GM23248 (cell line): ENCODE measurements around the gene RECQL5. TPM values are rescaled to one million over a fixed set of nuclear protein-coding genes. Genes with fewer than 3 reads are reported as not detected.

Experiments used
- DNase-seq: peaks from one replicate; pipeline ENCODE4 v3.0.0-alpha.2; 2015
- H2AFZ ChIP-seq: fragments of 200-600 bp; sonication (generic); 2 replicates; pipeline ENCODE4 v1.6.1; 2016; ENCODE audit warnings: antibody characterized with exemption
- H3F3A ChIP-seq: fragments of 200-600 bp; sonication (generic); 2 replicates; pipeline ENCODE4 v1.6.1; 2016; ENCODE audit warnings: mild to moderate bottlenecking, antibody characterized with exemption, mixed run types; ENCODE audit not compliant: insufficient read depth
- H3K27ac ChIP-seq: fragments of 200-600 bp; sonication (generic); 2 replicates; pipeline ENCODE4 v1.5.1; 2016; ENCODE audit warnings: mild to moderate bottlenecking
- H3K27me3 ChIP-seq: fragments of 200-600 bp; sonication (generic); replicated peaks from 2 replicates; pipeline ENCODE4 v1.6.1; 2016; ENCODE audit warnings: mild to moderate bottlenecking; ENCODE audit not compliant: insufficient read depth
- H3K36me3 ChIP-seq: fragments of 200-600 bp; sonication (generic); 2 replicates; pipeline ENCODE4 v1.6.1; 2016; ENCODE audit warnings: low read depth, mild to moderate bottlenecking
- H3K4me1 ChIP-seq: fragments of 200-600 bp; sonication (generic); 2 replicates; pipeline ENCODE4 v1.6.1; 2016; ENCODE audit warnings: mild to moderate bottlenecking; ENCODE audit not compliant: insufficient read depth
- H3K4me2 ChIP-seq: fragments of 200-600 bp; sonication (generic); one replicate; pipeline ENCODE4 v1.6.1; 2016; ENCODE audit warnings: mild to moderate bottlenecking; ENCODE audit not compliant: unreplicated experiment
- H3K4me3 ChIP-seq: fragments of 200-600 bp; sonication (generic); 2 replicates; pipeline ENCODE4 v1.5.1; 2016; ENCODE audit warnings: mild to moderate bottlenecking
- H3K79me2 ChIP-seq: fragments of 200-600 bp; sonication (generic); 2 replicates; pipeline ENCODE4 v1.6.1; 2016; ENCODE audit warnings: mild to moderate bottlenecking; ENCODE audit not compliant: insufficient read depth
- H3K9ac ChIP-seq: fragments of 200-600 bp; sonication (generic); 2 replicates; pipeline ENCODE4 v1.6.1; 2016; ENCODE audit warnings: mild to moderate bottlenecking
- H3K9me2 ChIP-seq: fragments of 200-600 bp; sonication (generic); 2 replicates; pipeline ENCODE4 v1.6.1; 2016; ENCODE audit warnings: mixed run types, mild to moderate bottlenecking, moderate library complexity; ENCODE audit not compliant: insufficient read depth
- H3K9me3 ChIP-seq: fragments of 200-600 bp; sonication (generic); one replicate; pipeline ENCODE4 v1.6.1; 2017; ENCODE audit warnings: low read depth
- H4K20me1 ChIP-seq: fragments of 200-600 bp; sonication (generic); 2 replicates; pipeline ENCODE4 v1.6.0; 2016; ENCODE audit not compliant: insufficient read depth
- EZH2 ChIP-seq: fragments of 200-600 bp; sonication (generic); IDR thresholded peaks from 2 replicates; pipeline ENCODE4 v1.6.1; 2018; ENCODE audit warnings: antibody characterized with exemption, mild to moderate bottlenecking; ENCODE audit not compliant: insufficient read depth, poor library complexity, severe bottlenecking
- EZH2phosphoT487 ChIP-seq: fragments of 200-600 bp; sonication (generic); IDR thresholded peaks from 2 replicates; pipeline ENCODE4 v1.6.1; 2018; ENCODE audit warnings: antibody characterized with exemption, moderate library complexity, mild to moderate bottlenecking, low read depth; ENCODE audit not compliant: insufficient read depth
- WGBS, 2 experiments: methylation state at CpG; one replicate each; pipeline ENCODE4 v1.1.6; 2015 to 2017; ENCODE audit warnings: low lambda C conversion rate in 2 of 2, low coverage in 1 of 2; ENCODE audit errors: missing lambda C conversion rate in 2 of 2; 5-methylcytosine and 5-hydroxymethylcytosine counted together
- in situ Hi-C: fragments of 300-500 bp; cut with MboI; formaldehyde crosslinking; loops from 2 replicates; pipeline ENCODE4 v1.15.0; 2020
- polyA plus RNA-seq: library from polyadenylated mRNA; unstranded; fragments of >200 nt; fragmentation: Nextera tagmentation; extraction: Ambion mirVana; gene quantifications from 2 replicates; pipeline ENCODE4 v1.2.1, GENCODE V29; 2016
- total RNA-seq: library from RNA; depleted of rRNA; stranded (reverse); fragments of >200 nt; shearing (Covaris generic); gene quantifications from 2 replicates; pipeline ENCODE4 v1.2.3, GENCODE V29; 2014

RECQL5 gene
- total and polyA plus RNA-seq, 2 experiments from 2014 or later = 12.8 to 20.9 TPM

DNA sequence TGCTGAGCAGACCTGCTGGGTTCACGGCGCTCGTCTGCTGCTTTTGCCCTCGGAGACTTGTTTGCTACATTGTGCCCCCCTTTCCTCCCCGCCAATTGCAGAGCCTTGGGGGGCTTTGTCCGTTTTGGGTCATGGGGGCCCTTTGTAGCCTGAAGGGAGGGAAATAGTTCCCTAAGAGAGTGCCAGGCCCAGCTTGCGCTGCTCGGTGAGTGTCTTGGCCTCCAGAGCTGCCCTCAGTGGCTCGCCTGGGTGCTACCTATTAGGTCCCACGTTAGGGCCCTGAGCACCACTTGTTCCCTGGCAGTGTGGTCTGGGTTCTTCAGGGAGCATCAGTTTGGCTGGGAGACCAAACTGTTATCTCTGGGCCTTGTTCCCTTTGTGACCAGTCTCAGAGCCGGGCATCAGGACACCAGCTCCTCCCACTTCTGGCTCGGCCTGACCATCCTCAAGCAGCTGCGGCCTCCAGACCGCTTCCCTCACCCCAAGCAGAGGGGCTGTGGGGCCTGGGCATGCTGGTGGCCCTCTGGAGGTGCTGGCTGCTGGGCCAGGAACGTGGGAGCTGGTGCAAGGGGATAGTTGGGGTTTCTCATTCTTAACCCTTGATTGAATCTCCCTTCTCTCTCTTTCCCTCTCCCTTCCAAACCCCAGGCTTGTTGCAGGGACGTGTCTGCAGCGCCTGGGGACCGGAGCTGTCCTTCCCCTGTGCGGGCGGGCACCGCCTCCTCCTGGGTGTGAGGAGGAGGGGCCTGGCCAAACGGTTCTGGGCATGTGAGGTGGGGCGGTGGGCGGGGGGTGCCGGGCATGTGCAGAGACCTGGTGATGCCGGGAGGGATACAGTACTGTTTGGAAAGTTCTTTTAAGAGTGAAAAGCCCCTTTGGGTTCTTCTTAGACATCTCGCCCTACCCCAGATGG, 38.3 kb upstream of the RECQL5 start:
- Histone ChIP-seq H3K9me3 (no peaks in the 10 kb centered on the region), H3K27me3 (no peaks in the 10 kb centered on the region), H3F3A (peaks cover 15% of the 10 kb centered on the region; the same call in 1 of the 2 replicates), H3K36me3 (peaks cover 49% of the 10 kb centered on the region; the same call in 1 of the 2 replicates), H2AFZ (no peak overlapping the region), H3K9me2 (no peaks in the 10 kb centered on the region), H4K20me1 (no peaks in the 10 kb centered on the region), H3K4me3 (no peak overlapping the region), H3K9ac (no peak overlapping the region), H3K4me1 (peaks cover 11% of the 10 kb centered on the region), H3K4me2 (no peak overlapping the region), H3K27ac (no peak overlapping the region), H3K79me2 (peaks cover 6% of the 10 kb centered on the region; the same call in 1 of the 2 replicates)
- in situ Hi-C loops = no loop called here
- WGBS, 2 experiments = 82 to 85% methylated on average over 20 to 27 of the region's 27 CpGs
- TF ChIP-seq EZH2phosphoT487 (no peak), EZH2 (no peak)
- no peak for DNase-seq

DNA sequence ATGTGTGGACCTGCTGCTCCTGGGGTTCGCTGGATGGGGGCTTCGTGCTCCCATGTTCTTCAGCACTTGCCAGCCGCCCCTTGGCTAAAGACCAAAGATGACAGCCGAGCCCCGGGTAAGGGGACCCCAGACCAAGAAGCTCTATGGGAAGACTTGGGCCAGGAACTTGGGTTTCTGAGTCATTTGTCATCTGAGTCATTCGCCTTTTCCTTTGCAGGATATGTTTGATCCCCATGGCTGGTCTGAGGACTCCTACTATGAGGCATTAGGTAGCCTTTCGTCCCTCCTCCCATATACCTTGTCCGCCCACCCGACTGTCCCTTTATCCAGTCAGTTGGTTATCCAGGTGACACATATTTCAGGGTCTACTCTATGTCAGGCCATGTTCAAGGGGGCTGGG, 36.6 kb upstream of the RECQL5 start:
- Histone ChIP-seq H3K4me3 (no peak overlapping the region), H3K27ac (no peak overlapping the region), H2AFZ (no peak overlapping the region), H3K4me1 (peaks cover 23% of the 10 kb centered on the region), H3K27me3 (no peaks in the 10 kb centered on the region), H3F3A (peaks cover 19% of the 10 kb centered on the region; the same call in 1 of the 2 replicates), H4K20me1 (no peaks in the 10 kb centered on the region), H3K9ac (no peak overlapping the region), H3K9me2 (no peaks in the 10 kb centered on the region), H3K79me2 (peaks cover 14% of the 10 kb centered on the region; the same call in 1 of the 2 replicates), H3K36me3 (peaks cover 46% of the 10 kb centered on the region; the same call in 1 of the 2 replicates), H3K9me3 (no peaks in the 10 kb centered on the region), H3K4me2 (no peak overlapping the region)
- no peak for TF ChIP-seq EZH2
- TF ChIP-seq EZH2phosphoT487 = no peak
- in situ Hi-C loops = no loop called here
- peak; percentile 40 for DNase-seq
- 89 to 90% methylated on average over 9 of the region's 9 CpGs for WGBS, 2 experiments

DNA sequence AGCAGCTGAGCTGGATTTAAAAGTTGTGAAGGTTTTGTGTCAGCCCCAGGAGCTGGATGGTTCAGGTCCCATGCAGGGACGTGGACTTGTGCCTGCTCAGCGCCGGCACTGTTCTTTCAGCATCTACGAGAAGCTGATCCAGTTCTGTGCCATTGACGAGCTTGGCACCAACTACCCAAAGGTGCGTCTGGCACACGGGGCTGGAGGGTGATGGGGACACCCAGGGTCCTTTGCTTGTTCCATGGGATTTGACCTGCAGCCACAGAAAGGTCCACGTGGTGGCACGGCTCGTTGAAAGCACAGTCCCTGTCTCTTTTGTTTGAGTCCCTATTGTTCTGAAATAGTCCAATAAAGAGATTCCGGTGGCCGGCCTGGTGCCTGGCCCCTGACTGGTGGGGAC, 36.2 kb upstream of the RECQL5 start:
- Histone ChIP-seq H4K20me1 (no peaks in the 10 kb centered on the region), H3K27me3 (no peaks in the 10 kb centered on the region), H3K9me3 (no peaks in the 10 kb centered on the region), H3K79me2 (peaks cover 18% of the 10 kb centered on the region; the same call in 1 of the 2 replicates), H3K4me3 (no peak overlapping the region), H3K36me3 (peaks cover 43% of the 10 kb centered on the region; the same call in 1 of the 2 replicates), H3K9me2 (no peaks in the 10 kb centered on the region), H3K27ac (no peak overlapping the region), H3K4me2 (no peak overlapping the region), H2AFZ (no peak overlapping the region), H3K4me1 (peaks cover 23% of the 10 kb centered on the region), H3K9ac (no peak overlapping the region), H3F3A (peaks cover 19% of the 10 kb centered on the region; the same call in 1 of the 2 replicates)
- in situ Hi-C loops = no loop called here
- no peak for TF ChIP-seq EZH2phosphoT487
- TF ChIP-seq EZH2 = no peak
- no peak for DNase-seq
- 91 to 95% methylated on average over 12 of the region's 12 CpGs for WGBS, 2 experiments

DNA sequence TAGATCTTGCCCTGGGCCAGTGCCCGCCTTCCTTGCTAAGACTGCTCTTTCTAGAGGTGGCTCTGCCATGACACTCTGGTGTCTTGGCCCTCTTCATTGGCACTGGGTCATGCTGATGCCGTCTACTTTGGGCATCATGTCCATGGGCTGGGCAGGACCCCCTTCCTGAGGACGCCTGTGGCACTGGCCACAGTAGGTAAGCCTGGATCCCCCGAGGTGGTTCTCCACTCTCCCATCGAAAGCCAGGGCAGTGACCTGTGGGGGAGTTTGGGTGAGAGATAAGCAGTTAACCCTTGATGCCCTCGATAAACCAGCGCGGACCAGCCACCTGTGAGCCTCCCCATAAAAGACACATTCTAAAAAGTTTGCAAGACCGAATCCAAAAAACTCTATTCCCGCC, 34.3 kb upstream of the RECQL5 start:
- Histone ChIP-seq H3K9ac (0 out of 2 replicates have a peak overlapping the region, but pooled peaks have one; percentile 38), H3K79me2 (peaks cover 32% of the 10 kb centered on the region), H3K9me2 (no peaks in the 10 kb centered on the region), H3K4me2 (no peak overlapping the region), H2AFZ (no peak overlapping the region), H3K27ac (peak overlapping the region; percentile 81), H4K20me1 (no peaks in the 10 kb centered on the region), H3K36me3 (peaks cover 28% of the 10 kb centered on the region; the same call in 1 of the 2 replicates), H3K4me3 (no peak overlapping the region), H3K27me3 (no peaks in the 10 kb centered on the region), H3F3A (peaks cover 19% of the 10 kb centered on the region; the same call in 1 of the 2 replicates), H3K4me1 (peaks cover 23% of the 10 kb centered on the region), H3K9me3 (no peaks in the 10 kb centered on the region)
- TF ChIP-seq EZH2 (no peak), EZH2phosphoT487 (no peak)
- WGBS, 2 experiments = 92 to 97% methylated on average over 10 of the region's 10 CpGs
- DNase-seq = no peak
- in situ Hi-C loops = no loop called here
